H1 (cell line): Measurements from ENCODE around the gene ZNF611. TPM values are rescaled to one million over a fixed set of nuclear protein-coding genes. Genes with fewer than 3 reads are reported as not detected.

ENCODE experiments used
- BCL11A ChIP-seq, 2 experiments: IDR thresholded peaks; one replicate each; pipeline ENCODE4 v1.6.1; 2011; ENCODE audit warnings: low read depth in 2 of 2, low read length in 2 of 2, mild to moderate bottlenecking in 2 of 2
- CBX8 ChIP-seq: fragments of 300-800, 300-1000 bp; sonication (generic); IDR thresholded peaks from 2 replicates; pipeline ENCODE4 v1.7.1; 2016; ENCODE audit warnings: low read depth, low read length, borderline replicate concordance
- EZH2 ChIP-seq: fragments of 200-600 bp; sonication (generic); IDR thresholded peaks from 2 replicates; pipeline ENCODE4 v1.7.1; 2012; ENCODE audit warnings: low read depth, mild to moderate bottlenecking, moderate library complexity, low read length, inconsistent platforms; ENCODE audit not compliant: severe bottlenecking
- SIN3A ChIP-seq, 2 experiments: IDR thresholded peaks in 1 of 2; conservative IDR thresholded peaks in 1 of 2; 2 replicates each; pipeline ENCODE4 v1.6.1; 2011 to 2012; ENCODE audit warnings: low read length in 2 of 2, improper control_type of control experiment in 1 of 2, low read depth in 1 of 2, mild to moderate bottlenecking in 1 of 2
- TAF1 ChIP-seq: IDR thresholded peaks from 2 replicates; pipeline ENCODE4 v1.6.1; 2011; ENCODE audit warnings: mild to moderate bottlenecking, low read depth, low read length
- polyA plus RNA-seq, 7 experiments: library from polyadenylated mRNA; depleted of rRNA in 3 of 7; stranded (reverse) in 5 of 7; unstranded in 2 of 7; fragments of >200 nt in 5 of 7; fragments of 200-250 nt in 2 of 7; gene quantifications; 1 replicate in 5 of 7; 2 replicates in 1 of 7; 4 replicates in 1 of 7; pipeline versions ENCODE4 v1.2.1 to v1.2.3, GENCODE V29; 2011 to 2013; ENCODE audit warnings: missing spikeins in 2 of 7, mixed read lengths in 2 of 7
- total RNA-seq: library from RNA; stranded (reverse); fragmentation: NEBNext Ultra II Directional; extraction: Animal tissue kit (Norgen Biotek cat#: 25700); gene quantifications from 2 replicates; pipeline ENCODE4 v1.2.1, GENCODE V29; 2021
- TF ChIP-seq, protein P1 (sequence below): IDR thresholded peaks from 2 replicates; pipeline ENCODE4 v1.6.1; 2011; ENCODE audit warnings: low read length, improper control_type of control experiment

The ZNF611 gene
- total and polyA plus RNA-seq, 2 of the 8 experiments (the other 6 are each of a cell fraction or from before 2014, with no cell fraction given): 1.9 to 19.0 TPM

DNA sequence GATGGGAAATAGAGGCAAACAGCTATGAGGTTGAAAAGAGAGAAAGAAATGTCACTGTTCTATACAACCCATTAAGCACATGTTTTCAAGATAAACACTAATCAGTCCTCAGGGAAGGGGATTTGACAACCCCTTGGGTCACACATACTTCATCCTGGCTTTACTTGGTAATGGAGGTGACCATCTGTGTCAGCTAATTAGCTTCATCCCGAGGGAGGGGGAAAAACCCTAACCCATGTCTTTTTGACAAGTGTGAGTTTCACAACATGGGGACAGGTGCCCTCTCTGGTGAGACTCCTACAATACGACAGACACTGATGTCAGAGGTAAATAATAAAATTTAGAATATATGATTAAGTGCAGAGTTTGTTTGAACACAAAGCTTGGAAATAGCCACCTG, 43.1 kb downstream of the ZNF611 start (continued):
- TF ChIP-seq, protein P1, sequence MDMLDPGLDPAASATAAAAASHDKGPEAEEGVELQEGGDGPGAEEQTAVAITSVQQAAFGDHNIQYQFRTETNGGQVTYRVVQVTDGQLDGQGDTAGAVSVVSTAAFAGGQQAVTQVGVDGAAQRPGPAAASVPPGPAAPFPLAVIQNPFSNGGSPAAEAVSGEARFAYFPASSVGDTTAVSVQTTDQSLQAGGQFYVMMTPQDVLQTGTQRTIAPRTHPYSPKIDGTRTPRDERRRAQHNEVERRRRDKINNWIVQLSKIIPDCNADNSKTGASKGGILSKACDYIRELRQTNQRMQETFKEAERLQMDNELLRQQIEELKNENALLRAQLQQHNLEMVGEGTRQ: no peak
- TF ChIP-seq EZH2: no peak
- TF ChIP-seq SIN3A (conservative IDR thresholded peaks at IDR 0.05 in 1 of 2, IDR thresholded peaks at IDR 0.05 in 1 of 2; ENCODE audit: low read depth in 1 of 2, low read length in 2 of 2): no peak
- no peak for TF ChIP-seq CBX8
- TF ChIP-seq TAF1: no peak
- no peak for TF ChIP-seq BCL11A (IDR thresholded peaks at IDR 0.05; ENCODE audit: low read depth in 2 of 2, low read length in 2 of 2)
- TF ChIP-seq, all 59 proteins: peak for 0
